Cardiac muscle cell (in vitro differentiated cells and primary cell): ENCODE results near the gene OR10G3. TPM values are rescaled to one million over a fixed set of nuclear protein-coding genes. Genes with fewer than 3 reads are reported as not detected.
"Not testable (repeated sequence)": the region's sequence is repeated elsewhere in the genome, so short reads cannot be mapped to it uniquely, and the experiment has no call there.

Source experiments
- DNase-seq, 2 donors: peaks; one replicate each; pipeline versions ENCODE4 v3.0.0 to v3.0.0-alpha.2; 2010 to 2017; ENCODE audit warnings: low read depth in 1 of 2, low spot score in 1 of 2
- H3K27ac ChIP-seq: fragments of 200-600 bp; sonication (generic); 2 replicates; pipeline ENCODE4 v1.5.1; 2016
- H3K27me3 ChIP-seq: fragments of 200-600 bp; sonication (generic); 2 replicates; pipeline ENCODE4 v1.6.0; 2016; ENCODE audit warnings: control low read depth
- H3K36me3 ChIP-seq: fragments of 200-600 bp; sonication (generic); 2 replicates; pipeline ENCODE4 v1.5.1; 2016; ENCODE audit warnings: control low read depth
- H3K4me1 ChIP-seq: fragments of 200-600 bp; sonication (generic); 2 replicates; pipeline ENCODE4 v1.8.1; 2017; ENCODE audit warnings: low read depth, mild to moderate bottlenecking, mixed run types
- H3K4me3 ChIP-seq: fragments of 200-600 bp; sonication (generic); 2 replicates; pipeline ENCODE4 v1.5.1; 2016; ENCODE audit warnings: mild to moderate bottlenecking
- H3K9me3 ChIP-seq: fragments of 200-600 bp; sonication (generic); 2 replicates; pipeline ENCODE4 v1.5.1; 2017; ENCODE audit warnings: low read depth, mild to moderate bottlenecking, control low read depth
- CTCF ChIP-seq: IDR thresholded peaks from 2 replicates; pipeline ENCODE4 v1.5.1; 2012; ENCODE audit warnings: low read depth, mild to moderate bottlenecking, low read length
- polyA plus RNA-seq: library from polyadenylated mRNA; unstranded; fragments of >200 nt; fragmentation: Nextera tagmentation; extraction: Ambion mirVana; gene quantifications from 2 replicates; pipeline ENCODE4 v1.2.1, GENCODE V29; 2016
- total RNA-seq: library from RNA; depleted of rRNA; stranded (reverse); fragments of >200 nt; gene quantifications from 2 replicates; pipeline ENCODE4 v1.2.3, GENCODE V29; 2016

Gene OR10G3
- total RNA-seq: not detected in 2 replicates
- polyA plus RNA-seq: not detected in 2 replicates

GRCh38 chr14:21579976-21580375 is at the start of gene OR10G3:
Gene OR10G3 (minus strand): TSS chr14:21580076. CDS start chr14:21570744, 9,332 bp downstream.
- no peak within 1 kb of the TSS for H3K4me3 ChIP-seq
- H3K9me3 ChIP-seq: no peaks in the 10 kb centered on the region
- H3K36me3 ChIP-seq: no peaks in the 10 kb centered on the region
- no peak for DNase-seq
- TF ChIP-seq CTCF: no peak
- no peak within 1 kb of the TSS for H3K27ac ChIP-seq
- no peaks in the 10 kb centered on the region for H3K4me1 ChIP-seq
- H3K27me3 ChIP-seq: peaks cover 3% of the 10 kb centered on the region

- H3K27me3 ChIP-seq: no peaks in the 10 kb centered on the region
- H3K36me3 ChIP-seq: no peaks in the 10 kb centered on the region
- no peaks in the 10 kb centered on the region for H3K9me3 ChIP-seq
- no peaks in the 10 kb centered on the region for H3K4me1 ChIP-seq
- peak in 1 of 2 donors; percentile 55 for DNase-seq
- no peak for TF ChIP-seq CTCF
- no peak overlapping the region for H3K27ac ChIP-seq
- no peak overlapping the region for H3K4me3 ChIP-seq
Measured at GRCh38 chr14:21626491-21627230, 46.8 kb upstream of the OR10G3 start.

- no peak for DNase-seq
Measured at GRCh38 chr14:21617614-21618013, 37.7 kb upstream of the OR10G3 start.

GRCh38 chr14:21614240-21614639 is 34.4 kb upstream of the OR10G3 start:
- no peak for TF ChIP-seq CTCF
- H3K4me3 ChIP-seq: no peak overlapping the region
- H3K36me3 ChIP-seq: no peaks in the 10 kb centered on the region
- H3K4me1 ChIP-seq: no peaks in the 10 kb centered on the region
- H3K9me3 ChIP-seq: no peaks in the 10 kb centered on the region
- no peak for DNase-seq
- no peak overlapping the region for H3K27ac ChIP-seq
- no peaks in the 10 kb centered on the region for H3K27me3 ChIP-seq

More at GRCh38 chr14:21617614-21618013, 37.7 kb upstream of the OR10G3 start:
- no peak overlapping the region for H3K4me3 ChIP-seq
- H3K4me1 ChIP-seq: no peaks in the 10 kb centered on the region
- H3K27me3 ChIP-seq: no peaks in the 10 kb centered on the region
- no peak for TF ChIP-seq CTCF
- no peaks in the 10 kb centered on the region for H3K36me3 ChIP-seq
- no peaks in the 10 kb centered on the region for H3K9me3 ChIP-seq
- no peak overlapping the region for H3K27ac ChIP-seq

- Histone ChIP-seq H3K36me3 (no peaks in the 10 kb centered on the region), H3K27me3 (no peaks in the 10 kb centered on the region), H3K27ac (no peak overlapping the region), H3K4me1 (no peaks in the 10 kb centered on the region), H3K9me3 (no peaks in the 10 kb centered on the region), H3K4me3 (no peak overlapping the region)
- no peak for TF ChIP-seq CTCF
- peak in 1 of 2 donors; percentile 2 for DNase-seq
Measured at GRCh38 chr14:21612324-21612723, 32.4 kb upstream of the OR10G3 start.

- not testable (repeated sequence) for H3K9me3 ChIP-seq, H3K4me1 ChIP-seq, H3K36me3 ChIP-seq, H3K4me3 ChIP-seq, H3K27me3 ChIP-seq, H3K27ac ChIP-seq, DNase-seq
Measured at GRCh38 chr14:21602181-21602580, 22.3 kb upstream of the OR10G3 start.
